ENCODE results near the gene EPB41L3.

EPB41L3 gene

DNA sequence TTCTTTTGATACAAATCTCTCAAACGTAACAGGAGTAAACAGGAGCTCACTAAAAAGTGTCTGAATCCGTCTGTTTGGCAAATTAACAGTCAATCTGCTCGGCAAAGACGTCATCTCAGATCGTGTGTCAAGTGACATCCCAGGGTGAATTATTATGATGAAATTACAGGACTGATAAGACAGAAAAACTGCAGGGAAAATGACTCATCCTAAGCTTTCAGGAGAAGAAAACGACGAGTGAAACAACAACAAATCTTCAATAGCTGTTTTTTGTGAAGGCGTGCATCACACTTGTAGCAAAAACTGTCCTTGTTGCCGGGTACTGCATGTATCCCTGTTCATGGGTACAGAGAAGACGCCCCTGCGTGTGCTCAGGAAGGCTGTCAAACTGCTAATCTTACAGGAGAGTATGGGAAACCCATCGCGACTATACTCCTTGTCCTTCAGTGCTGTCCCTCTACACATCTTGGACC is 24.9 kb downstream of the EPB41L3 start (continued):
- TF ChIP-seq ZNF423 (tag by site-specific recombination; IDR thresholded peaks at IDR 0.05), result no peak
- TF ChIP-seq BCL6B (tag by site-specific recombination; IDR thresholded peaks at IDR 0.05), result no peak
- no peak for TF ChIP-seq ZFHX2 (tag by site-specific recombination; conservative IDR thresholded peaks at IDR 0.05)
- TF ChIP-seq SP2 (tag by site-specific recombination; IDR thresholded peaks at IDR 0.05), result no peak
- TF ChIP-seq ZNF626 (tag by site-specific recombination; IDR thresholded peaks at IDR 0.05), result no peak
- TF ChIP-seq, protein P1, sequence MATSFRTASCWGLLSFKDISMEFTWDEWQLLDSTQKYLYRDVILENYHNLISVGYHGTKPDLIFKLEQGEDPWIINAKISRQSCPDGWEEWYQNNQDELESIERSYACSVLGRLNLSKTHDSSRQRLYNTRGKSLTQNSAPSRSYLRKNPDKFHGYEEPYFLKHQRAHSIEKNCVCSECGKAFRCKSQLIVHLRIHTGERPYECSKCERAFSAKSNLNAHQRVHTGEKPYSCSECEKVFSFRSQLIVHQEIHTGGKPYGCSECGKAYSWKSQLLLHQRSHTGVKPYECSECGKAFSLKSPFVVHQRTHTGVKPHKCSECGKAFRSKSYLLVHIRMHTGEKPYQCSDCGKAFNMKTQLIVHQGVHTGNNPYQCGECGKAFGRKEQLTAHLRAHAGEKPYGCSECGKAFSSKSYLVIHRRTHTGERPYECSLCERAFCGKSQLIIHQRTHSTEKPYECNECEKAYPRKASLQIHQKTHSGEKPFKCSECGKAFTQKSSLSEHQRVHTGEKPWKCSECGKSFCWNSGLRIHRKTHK (tag by site-specific recombination; IDR thresholded peaks at IDR 0.05), result no peak
- no peak for TF ChIP-seq ZNF138 (tag by site-specific recombination; IDR thresholded peaks at IDR 0.05; ENCODE audit: borderline replicate concordance)
- TF ChIP-seq ZNF791 (tag by site-specific recombination; IDR thresholded peaks at IDR 0.05), result no peak
- no peak for TF ChIP-seq SALL2 (tag by site-specific recombination; IDR thresholded peaks at IDR 0.05; ENCODE audit: borderline replicate concordance)
- TF ChIP-seq ZBTB48 (tag by site-specific recombination; IDR thresholded peaks at IDR 0.05), result no peak
- no peak for TF ChIP-seq ZNF530 (tag by site-specific recombination; IDR thresholded peaks at IDR 0.05; ENCODE audit: low read depth)
- TF ChIP-seq ZBTB10 (tag by site-specific recombination; IDR thresholded peaks at IDR 0.05), result no peak
- no peak for TF ChIP-seq MZF1 (tag by site-specific recombination; IDR thresholded peaks at IDR 0.05; ENCODE audit: borderline replicate concordance)
- TF ChIP-seq ZNF670 (tag by site-specific recombination; IDR thresholded peaks at IDR 0.05; ENCODE audit: low read depth), result no peak
- no peak for TF ChIP-seq ZNF175 (tag by site-specific recombination; IDR thresholded peaks at IDR 0.05)
- peak; percentile 63 for TF ChIP-seq KLF8 (tag by site-specific recombination; IDR thresholded peaks at IDR 0.05)
- no peak for TF ChIP-seq ZNF449 (tag by site-specific recombination; IDR thresholded peaks at IDR 0.05)
- no peak for TF ChIP-seq ZNF560 (tag by site-specific recombination; IDR thresholded peaks at IDR 0.05; ENCODE audit: borderline replicate concordance)
- TF ChIP-seq ZNF2 (tag by site-specific recombination; IDR thresholded peaks at IDR 0.05), result peak; percentile 55
- TF ChIP-seq ZNF830 (tag by site-specific recombination; IDR thresholded peaks at IDR 0.05; ENCODE audit: low read depth), result no peak
- no peak for TF ChIP-seq ZNF266 (tag by site-specific recombination; IDR thresholded peaks at IDR 0.05; ENCODE audit: low read depth)
- TF ChIP-seq IKZF3 (tag by site-specific recombination; IDR thresholded peaks at IDR 0.05), result peak; percentile 99
- peak; percentile 69 for TF ChIP-seq GLI2 (tag by site-specific recombination; IDR thresholded peaks at IDR 0.05; ENCODE audit: borderline replicate concordance, low read depth)
- TF ChIP-seq SETDB1 (IDR thresholded peaks at IDR 0.05; ENCODE audit: insufficient read length, low read length), result no peak
- TF ChIP-seq PRDM2 (tag by site-specific recombination; IDR thresholded peaks at IDR 0.05; ENCODE audit: borderline replicate concordance), result no peak
- TF ChIP-seq ZNF76 (tag by site-specific recombination; IDR thresholded peaks at IDR 0.05; ENCODE audit: borderline replicate concordance, low read depth), result no peak
- TF ChIP-seq, protein P2, sequence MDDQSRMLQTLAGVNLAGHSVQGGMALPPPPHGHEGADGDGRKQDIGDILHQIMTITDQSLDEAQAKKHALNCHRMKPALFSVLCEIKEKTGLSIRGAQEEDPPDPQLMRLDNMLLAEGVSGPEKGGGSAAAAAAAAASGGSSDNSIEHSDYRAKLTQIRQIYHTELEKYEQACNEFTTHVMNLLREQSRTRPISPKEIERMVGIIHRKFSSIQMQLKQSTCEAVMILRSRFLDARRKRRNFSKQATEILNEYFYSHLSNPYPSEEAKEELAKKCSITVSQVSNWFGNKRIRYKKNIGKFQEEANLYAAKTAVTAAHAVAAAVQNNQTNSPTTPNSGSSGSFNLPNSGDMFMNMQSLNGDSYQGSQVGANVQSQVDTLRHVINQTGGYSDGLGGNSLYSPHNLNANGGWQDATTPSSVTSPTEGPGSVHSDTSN (CRISPR knock-in tag; IDR thresholded peaks at IDR 0.05), result no peak
